HepG2 (cell line): ENCODE results near the gene PSMD6. TPM values are rescaled to one million over a fixed set of nuclear protein-coding genes. Genes with fewer than 3 reads are reported as not detected.

Source experiments
- ATAC-seq: fragments of 200-7000 bp; cut with Tn5 transposase; 3 replicates; pipeline ENCODE4 v1.9.1; 2020; ENCODE audit warnings: mild to moderate bottlenecking, moderate library complexity
- BruUV-seq: library from RNA; stranded (reverse); fragments of 400-500 nt; replicated peaks from 2 replicates; lab custom pipeline; 2021; lab: Mats Ljungman, UMichigan
- CTCF ChIA-PET: fragments of 300-600 bp; formaldehyde crosslinking; extraction: SDS; loops from one replicate; lab custom pipeline; 2021; ENCODE audit warnings: low total read pairs, inconsistent platforms, low intra/inter-chr PET ratio; lab: Yijun Ruan, JAX
- POLR2A ChIA-PET: fragments of 350-600 bp; sonication (Branson Sonifier 250); formaldehyde crosslinking; loops from one replicate; lab custom pipeline; 2020; ENCODE audit warnings: antibody characterized with exemption, inconsistent platforms; lab: Yijun Ruan, JAX
- DNase-seq: peaks from one replicate; pipeline ENCODE4 v3.0.0-alpha.2; 2015; ENCODE audit warnings: low spot score
- FAIRE-seq: peaks from 3 replicates; lab custom pipeline; 2011; peaks lifted over from hg19 to GRCh38; lab: Jason Lieb, UNC
- H2AFZ ChIP-seq: one replicate; pipeline ENCODE4 v1.6.1; 2011; ENCODE audit warnings: low read length, inconsistent platforms
- H3K27ac ChIP-seq: fragments of 300-600 bp; 3 replicates; pipeline ENCODE4 v1.8.0; 2011; ENCODE audit warnings: mixed run types, mild to moderate bottlenecking, mixed read lengths, low read length, inconsistent platforms; ENCODE audit not compliant: insufficient read depth; ENCODE audit errors: extremely low read length
- H3K27me3 ChIP-seq, 2 experiments: fragments of 200-600 bp in 1 of 2; 2 replicates in 1 of 2; 3 replicates in 1 of 2; pipeline versions ENCODE4 v1.6.0 to v1.8.0; 2011; ENCODE audit warnings: low read length in 2 of 2, mild to moderate bottlenecking in 2 of 2, moderate library complexity in 2 of 2, inconsistent platforms in 1 of 2; ENCODE audit not compliant: insufficient read depth in 2 of 2, control insufficient read depth in 1 of 2
- H3K36me3 ChIP-seq, 2 experiments: fragments of 200-600 bp in 1 of 2; replicated peaks in 1 of 2; 2 replicates in 1 of 2; 3 replicates in 1 of 2; pipeline versions ENCODE4 v1.5.1 to v1.8.0; 2011; ENCODE audit warnings: low read length in 2 of 2, inconsistent platforms in 1 of 2; ENCODE audit not compliant: insufficient read depth in 2 of 2, control insufficient read depth in 1 of 2
- H3K4me1 ChIP-seq: 2 replicates; pipeline ENCODE4 v1.5.1; 2012; ENCODE audit warnings: low read length, inconsistent platforms; ENCODE audit not compliant: insufficient read depth
- H3K4me2 ChIP-seq: 2 replicates; pipeline ENCODE4 v1.6.0; 2011; ENCODE audit warnings: low read depth, low read length, inconsistent platforms
- H3K4me3 ChIP-seq, 3 experiments: fragments of 200-600 bp in 1 of 3; sonication (generic), shearing (Covaris generic) in 1 of 3; replicated peaks in 1 of 3; 2 replicates each; pipeline ENCODE4 v1.5.1; 2011 to 2016; ENCODE audit warnings: low read length in 3 of 3, inconsistent platforms in 2 of 3, low read depth in 2 of 3, mild to moderate bottlenecking in 2 of 3, control low read depth in 1 of 3, mixed read lengths in 1 of 3; ENCODE audit not compliant: insufficient read depth in 1 of 3
- H3K79me2 ChIP-seq: one replicate; pipeline ENCODE4 v1.6.1; 2011; ENCODE audit warnings: low read length, inconsistent platforms; ENCODE audit not compliant: insufficient read depth
- H3K9ac ChIP-seq: 2 replicates; pipeline ENCODE4 v1.6.0; 2011; ENCODE audit warnings: mild to moderate bottlenecking, low read depth, low read length, inconsistent platforms; ENCODE audit not compliant: insufficient read depth
- H3K9me3 ChIP-seq: 2 replicates; pipeline ENCODE4 v1.5.1; 2012; ENCODE audit warnings: mild to moderate bottlenecking, low read length
- H4K20me1 ChIP-seq: 2 replicates; pipeline ENCODE4 v1.6.0; 2011; ENCODE audit warnings: inconsistent platforms, mild to moderate bottlenecking, low read length, moderate library complexity; ENCODE audit not compliant: insufficient read depth
- ATRX ChIP-seq: sonication (generic); formaldehyde crosslinking; IDR thresholded peaks from 2 replicates; pipeline ENCODE4 v1.4.0; 2020; ENCODE audit warnings: missing genetic modification reagents, borderline replicate concordance
- GLI4 ChIP-seq: sonication (generic); formaldehyde crosslinking; IDR thresholded peaks from 2 replicates; pipeline ENCODE4 v1.5.1; 2020; ENCODE audit warnings: missing genetic modification reagents, mild to moderate bottlenecking, moderate library complexity, borderline replicate concordance
- MTA3 ChIP-seq: sonication (generic); formaldehyde crosslinking; IDR thresholded peaks from 2 replicates; pipeline ENCODE4 v1.4.0; 2020; ENCODE audit warnings: missing genetic modification reagents
- NR3C1 ChIP-seq: sonication (generic); formaldehyde crosslinking; IDR thresholded peaks from 2 replicates; pipeline ENCODE4 v1.4.0; 2020; ENCODE audit warnings: missing genetic modification reagents
- SAP130 ChIP-seq: IDR thresholded peaks from 2 replicates; pipeline ENCODE4 v1.6.1; 2016; ENCODE audit warnings: low read depth
- SATB2 ChIP-seq: sonication (generic); formaldehyde crosslinking; IDR thresholded peaks from 2 replicates; pipeline ENCODE4 v1.5.0; 2020; ENCODE audit warnings: missing genetic modification reagents
- SNRNP70 ChIP-seq: fragments of 200-400 bp; formaldehyde crosslinking; IDR thresholded peaks from 2 replicates; pipeline ENCODE4 v1.6.1; 2017; ENCODE audit warnings: mild to moderate bottlenecking, low read depth, low read length, moderate library complexity
- SSRP1 ChIP-seq: IDR thresholded peaks from 2 replicates; pipeline ENCODE4 v1.6.1; 2016; ENCODE audit warnings: control low read depth
- ZBTB26 ChIP-seq: IDR thresholded peaks from 2 replicates; pipeline ENCODE4 v1.6.1; 2016; ENCODE audit warnings: missing compliant biosample characterization, missing genetic modification reagents, borderline replicate concordance
- ZNF530 ChIP-seq: sonication (generic); formaldehyde crosslinking; IDR thresholded peaks from 2 replicates; pipeline ENCODE4 v1.5.0; 2020; ENCODE audit warnings: low read depth, mild to moderate bottlenecking, missing genetic modification reagents
- WGBS: methylation state at CpG from one replicate; pipeline ENCODE4 v1.1.6; 2017; ENCODE audit warnings: low lambda C conversion rate; 5-methylcytosine and 5-hydroxymethylcytosine counted together
- in situ Hi-C: cut with HindIII; loops from 2 replicates; pipeline ENCODE4 v1.10.0; 2017; ENCODE audit warnings: low pct_unique_long_range_greater_than_20kb; ENCODE audit not compliant: extremely low pct_ligation_motif_present
- intact Hi-C: fragments of 100-400 bp; cut with micrococcal nuclease; formaldehyde crosslinking; loops from one replicate; pipeline ENCODE4 v1.10.0; 2022; ENCODE audit not compliant: unreplicated experiment
- polyA plus RNA-seq, 8 experiments: library from polyadenylated mRNA; depleted of rRNA in 3 of 8; stranded (reverse) in 7 of 8; unstranded in 1 of 8; fragments of >200 nt; fragmentation: Illumina TruSeq in 4 of 8; extraction: Trizol in 4 of 8; gene quantifications; 2 replicates each; pipeline versions ENCODE4 v1.2.1 to v1.2.3, GENCODE V29; 2011 to 2016; ENCODE audit warnings: low read depth in 4 of 8, missing spikeins in 1 of 8, mixed read lengths in 1 of 8; ENCODE audit not compliant: insufficient read depth in 1 of 8
- total RNA-seq, 5 experiments: library from RNA; depleted of rRNA; stranded (reverse); fragments of >200 nt; fragmentation: Illumina TruSeq; extraction: Trizol; gene quantifications; 2 replicates each; pipeline ENCODE4 v1.2.3, GENCODE V29; 2016; ENCODE audit warnings: low read depth in 1 of 5
- TF ChIP-seq, protein P1 (sequence below): sonication (generic); formaldehyde crosslinking; IDR thresholded peaks from 2 replicates; pipeline ENCODE4 v1.4.0; 2020; ENCODE audit warnings: mild to moderate bottlenecking, low read depth, missing genetic modification reagents

Gene PSMD6
- total and polyA plus RNA-seq, 2 of the 13 experiments (the other 11 are each of a cell fraction or from before 2014, with no cell fraction given): 36.8 to 117 TPM

DNA sequence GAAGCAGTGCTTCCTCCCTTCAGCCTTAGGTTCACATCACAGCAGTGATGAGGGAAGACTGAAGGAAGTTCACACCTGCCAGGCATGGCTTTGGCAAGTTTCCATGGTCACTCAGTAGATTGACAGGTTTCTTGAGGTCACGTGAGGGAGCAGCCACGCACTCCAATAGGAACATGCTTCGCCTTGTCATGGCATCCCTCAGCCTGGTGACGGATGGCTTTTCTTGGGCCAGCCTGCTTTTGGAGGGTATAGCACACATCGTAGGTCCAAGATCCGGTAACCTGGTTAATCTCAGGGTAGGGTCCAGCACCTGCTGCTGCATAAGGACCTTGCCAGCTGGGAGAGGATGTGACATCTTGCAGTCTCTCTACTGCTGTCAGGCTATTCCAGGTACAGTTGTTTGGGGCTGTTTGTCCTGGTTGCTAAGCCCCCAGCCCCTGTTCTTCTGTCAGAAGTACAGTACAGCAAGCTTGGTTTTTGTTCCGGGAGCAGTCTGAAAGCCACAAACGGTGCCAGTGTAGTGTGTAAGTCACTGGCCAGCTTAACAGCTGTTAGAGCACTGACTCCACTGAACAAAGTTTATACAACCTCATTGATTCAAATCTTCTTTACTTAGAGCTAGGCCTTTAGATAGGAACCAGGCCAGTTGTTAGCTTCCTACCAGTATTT lies 42.3 kb downstream of the PSMD6 start (continued):
- TF ChIP-seq ATRX (CRISPR knock-in tag): no peak
- TF ChIP-seq, all 625 proteins: peak for 0

- no TSS peak for BruUV-seq
- peaks cover 17% of the 10 kb centered on the region for H3K4me1 ChIP-seq
- 92% methylated on average over 2 of the region's 2 CpGs for WGBS
- in situ Hi-C loops (no loop called here), intact Hi-C loops (no loop called here)
- FAIRE-seq (no peak), ATAC-seq (no peak), DNase-seq (no peak)
- no peak overlapping the region for H3K9ac ChIP-seq
- POLR2A ChIA-PET: no interaction called here
- TF ChIP-seq MTA3: no peak
- TF ChIP-seq SAP130 (CRISPR knock-in tag): no peak
- no peak for TF ChIP-seq ZNF530
- H3K27me3 ChIP-seq: no peaks in the 10 kb centered on the region
- no peak overlapping the region for H3K27ac ChIP-seq
- no peaks in the 10 kb centered on the region for H4K20me1 ChIP-seq
- H2AFZ ChIP-seq: no peak overlapping the region
- peaks cover 22% of the 10 kb centered on the region for H3K79me2 ChIP-seq
- H3K4me2 ChIP-seq: no peak overlapping the region
- H3K36me3 ChIP-seq: peaks cover 12 to 45% of the 10 kb centered on the region in 2 experiments
- H3K4me3 ChIP-seq: no peak overlapping the region
- no peaks in the 10 kb centered on the region for H3K9me3 ChIP-seq
- CTCF ChIA-PET: no interaction called here
Measured at GRCh38 chr3:63980019-63980418, 43.3 kb downstream of the PSMD6 start.

- Histone ChIP-seq H3K27me3 (no peaks in the 10 kb centered on the region), H3K27ac (no peak overlapping the region), H3K36me3 (peaks cover 12 to 38% of the 10 kb centered on the region in 2 experiments), H3K9me3 (no peaks in the 10 kb centered on the region), H3K4me3 (no peak overlapping the region), H4K20me1 (no peaks in the 10 kb centered on the region), H3K4me1 (peaks cover 17% of the 10 kb centered on the region), H3K9ac (no peak overlapping the region), H3K79me2 (peaks cover 26% of the 10 kb centered on the region), H2AFZ (no peak overlapping the region), H3K4me2 (no peak overlapping the region)
- FAIRE-seq (no peak), ATAC-seq (no peak), DNase-seq (no peak)
- intact Hi-C loops (no loop called here), in situ Hi-C loops (no loop called here)
- WGBS: 96% methylated on average over 12 of the region's 12 CpGs
- CTCF ChIA-PET: no interaction called here
- no TSS peak for BruUV-seq
- POLR2A ChIA-PET: no interaction called here
- TF ChIP-seq SATB2 (CRISPR knock-in tag): no peak
- no peak for TF ChIP-seq ZBTB26 (CRISPR knock-in tag)
- TF ChIP-seq, protein P1, sequence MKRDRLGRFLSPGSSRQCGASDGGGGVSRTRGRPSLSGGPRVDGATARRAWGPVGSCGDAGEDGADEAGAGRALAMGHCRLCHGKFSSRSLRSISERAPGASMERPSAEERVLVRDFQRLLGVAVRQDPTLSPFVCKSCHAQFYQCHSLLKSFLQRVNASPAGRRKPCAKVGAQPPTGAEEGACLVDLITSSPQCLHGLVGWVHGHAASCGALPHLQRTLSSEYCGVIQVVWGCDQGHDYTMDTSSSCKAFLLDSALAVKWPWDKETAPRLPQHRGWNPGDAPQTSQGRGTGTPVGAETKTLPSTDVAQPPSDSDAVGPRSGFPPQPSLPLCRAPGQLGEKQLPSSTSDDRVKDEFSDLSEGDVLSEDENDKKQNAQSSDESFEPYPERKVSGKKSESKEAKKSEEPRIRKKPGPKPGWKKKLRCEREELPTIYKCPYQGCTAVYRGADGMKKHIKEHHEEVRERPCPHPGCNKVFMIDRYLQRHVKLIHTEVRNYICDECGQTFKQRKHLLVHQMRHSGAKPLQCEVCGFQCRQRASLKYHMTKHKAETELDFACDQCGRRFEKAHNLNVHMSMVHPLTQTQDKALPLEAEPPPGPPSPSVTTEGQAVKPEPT (CRISPR knock-in tag): no peak
- no peak for TF ChIP-seq NR3C1 (CRISPR knock-in tag)
- no peak for TF ChIP-seq GLI4
- TF ChIP-seq SNRNP70: no peak
- no peak for TF ChIP-seq SSRP1 (CRISPR knock-in tag)
Measured at GRCh38 chr3:63979093-63979885, 44.0 kb downstream of the PSMD6 start.
